ENCODE data around the gene TMEM14B.

- TF ChIP-seq CTCF (conservative IDR thresholded peaks at IDR 0.05 in 1 of 2, IDR thresholded peaks at IDR 0.05 in 1 of 2; ENCODE audit: extremely low read depth in 1 of 2, insufficient read depth in 1 of 2, low read depth in 1 of 2, low read length in 2 of 2) (no peak), EZH2 (IDR thresholded peaks at IDR 0.05; ENCODE audit: borderline replicate concordance, low read length) (no peak)
These were observed 22.6 kb upstream of the TMEM14B start for GRCh38 chr6:10725044-10725443.

Data from mammary epithelial cell (primary cell).